OCI-LY1 (cell line): ENCODE data around the gene RXFP1.

Experiments used
- H2AFZ ChIP-seq: fragments of 200-600 bp; sonication (generic), shearing (Covaris generic); 2 replicates; pipeline ENCODE4 v1.6.0; 2014; ENCODE audit warnings: antibody characterized with exemption, mild to moderate bottlenecking, low read length
- H3F3A ChIP-seq: fragments of 200-600 bp; sonication (generic), shearing (Covaris generic); 2 replicates; pipeline ENCODE4 v1.6.0; 2014; ENCODE audit warnings: mild to moderate bottlenecking, antibody characterized with exemption, low read length, moderate library complexity; ENCODE audit not compliant: insufficient read depth
- H3K27ac ChIP-seq: fragments of 200-600 bp; sonication (generic); 2 replicates; pipeline ENCODE4 v1.5.1; 2014; ENCODE audit warnings: low read length, mixed run types, mild to moderate bottlenecking, low read depth; ENCODE audit not compliant: poor library complexity, severe bottlenecking
- H3K27me3 ChIP-seq: fragments of 200-600 bp; sonication (generic); 2 replicates; pipeline ENCODE4 v1.6.0; 2014; ENCODE audit warnings: antibody characterized with exemption, mild to moderate bottlenecking, low read length, moderate library complexity; ENCODE audit not compliant: insufficient read depth
- H3K36me3 ChIP-seq: fragments of 200-600 bp; sonication (generic); 2 replicates; pipeline ENCODE4 v1.6.1; 2014; ENCODE audit warnings: mild to moderate bottlenecking, antibody characterized with exemption, low read length, moderate library complexity, mixed read lengths; ENCODE audit not compliant: insufficient read depth
- H3K4me1 ChIP-seq: fragments of 200-600 bp; sonication (generic); 2 replicates; pipeline ENCODE4 v1.5.1; 2014; ENCODE audit warnings: mild to moderate bottlenecking, low read length, moderate library complexity; ENCODE audit not compliant: insufficient read depth, severe bottlenecking
- H3K4me2 ChIP-seq: fragments of 200-600 bp; sonication (generic), shearing (Covaris generic); 2 replicates; pipeline ENCODE4 v1.6.1; 2014; ENCODE audit warnings: low read length
- H3K4me3 ChIP-seq: fragments of 200-600 bp; sonication (generic); 2 replicates; pipeline ENCODE4 v1.5.1; 2014; ENCODE audit warnings: low read length, low read depth, mild to moderate bottlenecking, mixed read lengths; ENCODE audit not compliant: poor library complexity, severe bottlenecking
- H3K79me2 ChIP-seq: fragments of 200-600 bp; shearing (Covaris generic); 2 replicates; pipeline ENCODE4 v1.6.1; 2016; ENCODE audit warnings: mixed run types, low read length, mixed read lengths; ENCODE audit not compliant: insufficient read depth
- H3K9ac ChIP-seq: fragments of 200-600 bp; sonication (generic), shearing (Covaris generic); 2 replicates; pipeline ENCODE4 v1.6.1; 2014; ENCODE audit warnings: mild to moderate bottlenecking, low read length, mixed read lengths
- H3K9me2 ChIP-seq: fragments of 200-600 bp; sonication (generic), shearing (Covaris generic); 2 replicates; pipeline ENCODE4 v1.6.1; 2014; ENCODE audit warnings: low read depth, mild to moderate bottlenecking, low read length, mixed read lengths
- H3K9me3 ChIP-seq: fragments of 200-600 bp; shearing (Covaris generic); 2 replicates; pipeline ENCODE4 v1.6.1; 2014; ENCODE audit warnings: low read length, mixed read lengths
- H4K20me1 ChIP-seq: fragments of 200-600 bp; sonication (generic), shearing (Covaris generic); 2 replicates; pipeline ENCODE4 v1.6.0; 2016; ENCODE audit warnings: mild to moderate bottlenecking, low read length; ENCODE audit not compliant: insufficient read depth
- CTCF ChIP-seq: fragments of 200-600 bp; sonication (generic), shearing (Covaris generic); IDR thresholded peaks from 2 replicates; pipeline ENCODE4 v1.5.1; 2017; ENCODE audit warnings: mild to moderate bottlenecking, antibody characterized with exemption, low read length, moderate library complexity, mixed read lengths
- EZH2 ChIP-seq: fragments of 200-600 bp; sonication (generic), shearing (Covaris generic); IDR thresholded peaks from 2 replicates; pipeline ENCODE4 v1.8.0; 2017; ENCODE audit warnings: borderline replicate concordance, mixed run types, mild to moderate bottlenecking, antibody characterized with exemption, low read length, moderate library complexity, mixed read lengths

The RXFP1 gene

DNA sequence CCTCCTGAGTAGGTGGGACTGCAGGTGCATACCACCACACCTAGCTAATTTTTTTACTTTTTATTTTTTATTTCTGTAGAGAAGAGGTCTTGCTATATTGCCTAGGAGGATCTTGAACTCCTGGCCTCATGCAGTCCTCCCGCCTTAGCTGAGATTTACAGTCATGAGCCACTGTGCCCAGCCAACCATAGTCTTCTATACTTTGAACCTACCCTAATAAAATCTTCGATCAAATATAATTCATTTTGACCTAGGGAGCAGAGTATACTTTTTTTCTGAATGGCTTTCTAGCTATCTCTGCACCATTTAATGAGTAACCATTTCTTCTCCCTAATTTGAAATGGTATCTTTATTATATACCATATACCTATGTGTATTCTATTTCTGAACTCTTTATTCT, 157.1 kb downstream of the RXFP1 start:
- TF ChIP-seq EZH2 (no peak), CTCF (no peak)
- no peaks in the 10 kb centered on the region for H3F3A ChIP-seq
- no peak overlapping the region for H3K9ac ChIP-seq
- no peak overlapping the region for H3K4me2 ChIP-seq
- no peaks in the 10 kb centered on the region for H3K9me2 ChIP-seq
- H3K4me3 ChIP-seq: no peak overlapping the region
- no peaks in the 10 kb centered on the region for H3K36me3 ChIP-seq
- no peaks in the 10 kb centered on the region for H3K27me3 ChIP-seq
- peaks cover under 1% of the 10 kb centered on the region for H3K4me1 ChIP-seq
- no peak overlapping the region for H3K27ac ChIP-seq
- no peak overlapping the region for H2AFZ ChIP-seq
- no peaks in the 10 kb centered on the region for H4K20me1 ChIP-seq
- H3K9me3 ChIP-seq: no peaks in the 10 kb centered on the region
- no peaks in the 10 kb centered on the region for H3K79me2 ChIP-seq

DNA sequence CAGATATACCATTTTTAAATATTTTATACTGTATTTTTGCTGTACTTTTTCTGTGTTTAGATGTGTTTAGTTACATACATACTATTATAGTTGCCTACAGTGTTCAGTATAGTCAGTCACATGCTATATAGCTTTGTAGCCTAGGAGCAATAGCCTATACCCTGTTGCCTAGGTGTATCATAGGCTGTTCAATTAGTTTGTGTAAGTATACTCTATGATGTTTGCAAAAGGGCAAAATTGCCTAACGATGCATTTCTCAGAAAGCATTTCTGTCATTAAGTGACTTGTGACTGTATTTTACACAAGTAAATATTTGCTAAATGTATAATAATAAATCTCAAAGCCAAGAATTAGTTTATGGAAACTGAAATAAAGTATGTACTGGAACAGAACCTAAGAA, 159.9 kb downstream of the RXFP1 start:
- H3K27ac ChIP-seq: no peak overlapping the region
- no peaks in the 10 kb centered on the region for H3K4me1 ChIP-seq
- H3K27me3 ChIP-seq: no peaks in the 10 kb centered on the region
- H3F3A ChIP-seq: no peaks in the 10 kb centered on the region
- no peaks in the 10 kb centered on the region for H3K9me2 ChIP-seq
- no peaks in the 10 kb centered on the region for H3K9me3 ChIP-seq
- no peak overlapping the region for H2AFZ ChIP-seq
- H3K4me2 ChIP-seq: no peak overlapping the region
- no peak for TF ChIP-seq EZH2
- no peak for TF ChIP-seq CTCF
- no peaks in the 10 kb centered on the region for H4K20me1 ChIP-seq
- no peak overlapping the region for H3K9ac ChIP-seq
- no peaks in the 10 kb centered on the region for H3K36me3 ChIP-seq
- no peaks in the 10 kb centered on the region for H3K79me2 ChIP-seq
- H3K4me3 ChIP-seq: no peak overlapping the region

DNA sequence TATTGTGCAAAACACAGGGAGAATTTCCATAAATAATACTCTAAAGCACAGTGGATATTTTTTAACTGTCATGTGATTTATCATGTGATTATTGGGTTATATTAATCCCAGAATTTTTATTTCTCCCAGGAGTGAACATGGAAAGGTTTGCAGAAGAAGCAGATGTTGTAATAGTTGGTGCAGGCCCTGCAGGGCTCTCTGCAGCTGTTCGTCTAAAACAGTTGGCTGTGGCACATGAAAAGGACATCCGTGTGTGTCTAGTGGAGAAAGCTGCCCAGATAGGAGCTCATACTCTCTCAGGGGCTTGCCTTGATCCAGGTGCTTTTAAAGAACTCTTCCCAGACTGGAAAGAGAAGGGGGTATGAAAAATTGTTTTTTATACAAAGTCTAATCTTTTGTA, 160.4 kb downstream of the RXFP1 start:
- Histone ChIP-seq H3K4me1 (no peaks in the 10 kb centered on the region), H3K9me2 (no peaks in the 10 kb centered on the region), H3K36me3 (no peaks in the 10 kb centered on the region), H3K9me3 (no peaks in the 10 kb centered on the region), H3K27ac (no peak overlapping the region), H3K27me3 (no peaks in the 10 kb centered on the region), H4K20me1 (no peaks in the 10 kb centered on the region), H3K4me3 (no peak overlapping the region), H3K9ac (no peak overlapping the region), H3F3A (no peaks in the 10 kb centered on the region), H3K4me2 (no peak overlapping the region), H3K79me2 (no peaks in the 10 kb centered on the region), H2AFZ (no peak overlapping the region)
- TF ChIP-seq EZH2: no peak
- no peak for TF ChIP-seq CTCF
